Heart left ventricle (tissue), 16 donors: Measurements from ENCODE around the gene ZDHHC22. TPM values are rescaled to one million over a fixed set of nuclear protein-coding genes. Genes with fewer than 3 reads are reported as not detected.

Source experiments
- ATAC-seq, 4 donors: fragments of 200-7000 bp; cut with Tn5 transposase; one replicate each; pipeline ENCODE4 v1.9.1; 2020 to 2022; ENCODE audit warnings: moderate library complexity in 4 of 4, mild to moderate bottlenecking in 3 of 4, moderate number of reproducible peaks in 1 of 4
- DNase-seq, 5 donors: peaks; one replicate each; pipeline ENCODE4 v3.0.0-alpha.2; 2020
- H3K27ac ChIP-seq, 12 donors: fragments of 200-600 bp; sonication (generic) in 4 of 12; one replicate each; pipeline versions ENCODE4 v1.5.0 to v1.8.0; 2016 to 2022; ENCODE audit warnings: mild to moderate bottlenecking in 2 of 12
- H3K27me3 ChIP-seq, 9 donors: fragments of 200-600 bp; sonication (generic) in 2 of 9; one replicate each; pipeline versions ENCODE4 v1.5.1 to v1.8.0; 2016 to 2022; ENCODE audit warnings: mild to moderate bottlenecking in 3 of 9
- H3K36me3 ChIP-seq, 9 donors: fragments of 200-600 bp; sonication (generic) in 2 of 9; one replicate each; pipeline versions ENCODE4 v1.5.0 to v1.8.0; 2018 to 2022; ENCODE audit warnings: mild to moderate bottlenecking in 2 of 9
- H3K4me1 ChIP-seq, 12 donors: fragments of 200-600 bp; sonication (generic) in 4 of 12; one replicate each; pipeline versions ENCODE4 v1.5.0 to v1.8.0; 2016 to 2022; ENCODE audit warnings: mild to moderate bottlenecking in 3 of 12
- H3K4me3 ChIP-seq, 12 donors: fragments of 200-600 bp; sonication (generic) in 4 of 12; one replicate each; pipeline versions ENCODE4 v1.5.0 to v1.8.0; 2017 to 2022; ENCODE audit warnings: mild to moderate bottlenecking in 9 of 12, moderate library complexity in 4 of 12
- H3K9me3 ChIP-seq, 12 donors: fragments of 200-600 bp; sonication (generic) in 4 of 12; one replicate each; pipeline versions ENCODE4 v1.5.0 to v1.8.0; 2016 to 2022; ENCODE audit warnings: mild to moderate bottlenecking in 1 of 12
- POLR2A ChIP-seq, 2 donors: fragments of 450-650 bp; IDR thresholded peaks; one replicate each; pipeline ENCODE4 v1.6.1; 2017; ENCODE audit warnings: antibody characterized with exemption in 2 of 2, mild to moderate bottlenecking in 2 of 2, moderate library complexity in 2 of 2
- WGBS, 4 donors: extraction: QIAGEN DNeasy Blood & Tissue Kit in 2 of 4; methylation state at CpG; one replicate each; pipeline versions ENCODE4 v1.1.5 to v1.1.7; 2013 to 2018; 5-methylcytosine and 5-hydroxymethylcytosine counted together
- intact Hi-C, 10 donors: fragments of 100-400 bp; cut with DNase I; formaldehyde crosslinking; loops; one replicate each; pipeline versions ENCODE4 v1.11.1 to v1.14.2; 2022
- polyA plus RNA-seq, 2 donors: library from polyadenylated mRNA; stranded (reverse); fragments of 200-250 nt; gene quantifications; one replicate each; pipeline ENCODE4 v1.2.3, GENCODE V29; 2013
- total RNA-seq, 9 donors: library from RNA; depleted of rRNA in 2 of 9; stranded (reverse); fragments of >200 nt in 2 of 9; fragmentation: NEBNext Ultra II Directional in 3 of 9; extraction: Animal tissue kit (Norgen Biotek cat#: 25700) in 3 of 9; gene quantifications; one replicate each; pipeline versions ENCODE4 v1.1.0 to v1.2.4, GENCODE V29; 2016 to 2023
- TF ChIP-seq, protein P1 (sequence below), 12 donors: fragments of 200-600 bp; sonication (generic) in 4 of 12; IDR thresholded peaks; one replicate each; pipeline versions ENCODE4 v1.5.0 to v1.8.0; 2018 to 2022; ENCODE audit warnings: antibody characterized with exemption in 12 of 12, mild to moderate bottlenecking in 5 of 12
- donor health status: ischemic (EF 13 %, LVEDD 7.1; RV severe dilation, severe dysfunction).
- donor health status: healthy with polysubstance abuse.
- donor health status: DM: no; HTN: yes; CAD: no.
- donor health status: DM: no; HTN: no; CAD: no.
- donor health status: ischemic (EF 25% LVEDD 6.9; RV normal size, moderate dysfunction).
- donor health status: ischemic (EF 25% LVEDD 5.7; RV mildly dilated, moderate dysfunction).
- donor health status: healthy.
- donor health status: DM: yes; HTN: yes; CAD: no.
- donor health status: ischemic (EF 35%, LVEDD 5.7; RV mildly dilated, moderate dysfunction).
- donor health status: nonischemic (EF 11% LVEDD 7.7; RV severe dilation, severe dysfunction).
- donor health status: DM: yes; HTN: yes; CAD: no.
- donor health status: PGD.
- donor health status: ischemic (EF 29% LVEDD 5.4; RV normal size, mild dysfunction).
- donor health status: nonischemic (EF 23%, LVEDD 6.1; RV moderate dilation, normal function).

The ZDHHC22 gene
- total and polyA plus RNA-seq, 11 donors = 0.12 TPM; not detected in 10

DNA sequence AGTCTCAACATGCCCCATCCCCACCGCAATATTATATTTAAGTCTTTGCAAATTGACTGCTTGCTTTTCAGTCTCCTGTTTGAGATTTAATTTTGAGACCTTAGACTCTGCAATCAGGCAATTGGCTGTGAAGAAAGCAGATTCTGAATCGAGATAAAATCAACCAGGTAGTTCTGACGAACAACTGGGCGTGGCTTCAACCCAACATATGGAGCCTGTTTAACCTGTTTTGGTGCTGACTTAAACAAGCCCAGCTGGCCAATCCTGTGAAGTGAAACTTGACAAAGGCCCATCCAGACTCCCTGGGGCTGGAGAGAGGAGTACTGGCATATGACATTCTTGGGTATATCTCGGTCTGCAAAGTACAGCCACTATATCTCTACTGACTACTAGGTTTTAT lies 53.4 kb downstream of the ZDHHC22 start:
- H3K27me3 ChIP-seq = no peaks in the 10 kb centered on the region
- no peak overlapping the region for H3K4me3 ChIP-seq
- H3K27ac ChIP-seq = no peak overlapping the region
- no peak for DNase-seq
- H3K4me1 ChIP-seq = peaks cover 0 to 8% (median 0%) of the 10 kb centered on the region in 12 donors
- no peaks in the 10 kb centered on the region for H3K36me3 ChIP-seq
- intact Hi-C loops = no loop called here
- H3K9me3 ChIP-seq = peaks cover 0 to 18% (median 11%) of the 10 kb centered on the region in 12 donors
- 72 to 79% (median 74%) methylated on average over 5 of the region's 5 CpGs for WGBS, 4 donors
- no peak for ATAC-seq
- TF ChIP-seq, protein P1, sequence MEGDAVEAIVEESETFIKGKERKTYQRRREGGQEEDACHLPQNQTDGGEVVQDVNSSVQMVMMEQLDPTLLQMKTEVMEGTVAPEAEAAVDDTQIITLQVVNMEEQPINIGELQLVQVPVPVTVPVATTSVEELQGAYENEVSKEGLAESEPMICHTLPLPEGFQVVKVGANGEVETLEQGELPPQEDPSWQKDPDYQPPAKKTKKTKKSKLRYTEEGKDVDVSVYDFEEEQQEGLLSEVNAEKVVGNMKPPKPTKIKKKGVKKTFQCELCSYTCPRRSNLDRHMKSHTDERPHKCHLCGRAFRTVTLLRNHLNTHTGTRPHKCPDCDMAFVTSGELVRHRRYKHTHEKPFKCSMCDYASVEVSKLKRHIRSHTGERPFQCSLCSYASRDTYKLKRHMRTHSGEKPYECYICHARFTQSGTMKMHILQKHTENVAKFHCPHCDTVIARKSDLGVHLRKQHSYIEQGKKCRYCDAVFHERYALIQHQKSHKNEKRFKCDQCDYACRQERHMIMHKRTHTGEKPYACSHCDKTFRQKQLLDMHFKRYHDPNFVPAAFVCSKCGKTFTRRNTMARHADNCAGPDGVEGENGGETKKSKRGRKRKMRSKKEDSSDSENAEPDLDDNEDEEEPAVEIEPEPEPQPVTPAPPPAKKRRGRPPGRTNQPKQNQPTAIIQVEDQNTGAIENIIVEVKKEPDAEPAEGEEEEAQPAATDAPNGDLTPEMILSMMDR (IDR thresholded peaks at IDR 0.05) = no peak
- TF ChIP-seq POLR2A (IDR thresholded peaks at IDR 0.05) = no peak

GRCh38 chr14:77087631-77088030 lies 54.0 kb downstream of the ZDHHC22 start:
- H3K4me3 ChIP-seq = no peak overlapping the region
- H3K4me1 ChIP-seq = peaks cover 0 to 8% (median 0%) of the 10 kb centered on the region in 12 donors
- no peak overlapping the region for H3K27ac ChIP-seq
- no peaks in the 10 kb centered on the region for H3K27me3 ChIP-seq
- WGBS, 4 donors = 75 to 85% (median 79%) methylated on average over 3 of the region's 3 CpGs
- peaks cover 0 to 18% (median 11%) of the 10 kb centered on the region in 12 donors for H3K9me3 ChIP-seq
- ATAC-seq (no peak), DNase-seq (no peak)
- intact Hi-C loops = no loop called here
- TF ChIP-seq, protein P1 (IDR thresholded peaks at IDR 0.05) = no peak
- no peak for TF ChIP-seq POLR2A (IDR thresholded peaks at IDR 0.05)
- H3K36me3 ChIP-seq = no peaks in the 10 kb centered on the region

GRCh38 chr14:77086951-77087350 lies 54.6 kb downstream of the ZDHHC22 start:
- peaks cover 0 to 15% (median 9%) of the 10 kb centered on the region in 12 donors for H3K9me3 ChIP-seq
- no peaks in the 10 kb centered on the region for H3K27me3 ChIP-seq
- ATAC-seq = no peak
- no peak for DNase-seq
- H3K27ac ChIP-seq = no peak overlapping the region
- TF ChIP-seq POLR2A (IDR thresholded peaks at IDR 0.05) = no peak
- TF ChIP-seq, protein P1 (IDR thresholded peaks at IDR 0.05) = no peak
- 93 to 97% (median 96%) methylated on average over 6 of the region's 6 CpGs for WGBS, 4 donors
- no peak overlapping the region for H3K4me3 ChIP-seq
- peaks cover 0 to 8% (median 0%) of the 10 kb centered on the region in 12 donors for H3K4me1 ChIP-seq
- no peaks in the 10 kb centered on the region for H3K36me3 ChIP-seq
- intact Hi-C loops = no loop called here

- peaks cover 0 to 8% (median 0%) of the 10 kb centered on the region in 12 donors for H3K4me1 ChIP-seq
- no peaks in the 10 kb centered on the region for H3K27me3 ChIP-seq
- TF ChIP-seq, protein P1 (IDR thresholded peaks at IDR 0.05) = no peak
- WGBS, 4 donors = 96 to 99% (median 96%) methylated on average over 3 of the region's 3 CpGs
- peaks cover 0 to 7% (median 2%) of the 10 kb centered on the region in 12 donors for H3K9me3 ChIP-seq
- no peak for DNase-seq
- intact Hi-C loops = no loop called here
- H3K27ac ChIP-seq = no peak overlapping the region
- no peak overlapping the region for H3K4me3 ChIP-seq
- peak in 1 of 4 donors; percentile 51 for ATAC-seq
- H3K36me3 ChIP-seq = no peaks in the 10 kb centered on the region
Observed at GRCh38 chr14:77086017-77086727, 55.4 kb downstream of the ZDHHC22 start.
